GM12878 (cell line): Measurements from ENCODE around the gene UBE2D4. TPM values are rescaled to one million over a fixed set of nuclear protein-coding genes. Genes with fewer than 3 reads are reported as not detected.

Experiments used
- ATAC-seq: fragments of 200-7000 bp; cut with Tn5 transposase; 3 replicates; pipeline ENCODE4 v1.9.1; 2020; ENCODE audit warnings: mild to moderate bottlenecking, moderate library complexity
- BruUV-seq: library from RNA; stranded (reverse); fragments of 400-500 nt; replicated peaks from 2 replicates; lab custom pipeline; 2021; lab: Mats Ljungman, UMichigan
- CTCF ChIA-PET: fragments of 300-600 bp; sonication (Branson Sonifier 250); formaldehyde crosslinking; extraction: SDS; loops from one replicate; lab custom pipeline; 2021; ENCODE audit warnings: inconsistent platforms; lab: Yijun Ruan, JAX
- POLR2A ChIA-PET: fragments of 350-600 bp; formaldehyde crosslinking; extraction: SDS; loops from one replicate; lab custom pipeline; 2021; ENCODE audit warnings: inconsistent platforms; lab: Charles Lee
- RAD21 ChIA-PET: fragments of 300-600 bp; sonication (Branson Sonifier 250); formaldehyde crosslinking; loops from one replicate; lab custom pipeline; 2023; ENCODE audit warnings: antibody characterized with exemption; ENCODE audit not compliant: unreplicated experiment; lab: Charles Lee
- SMC1A ChIA-PET: fragments of 300-600 bp; sonication (Branson Sonifier 250); formaldehyde crosslinking; loops from one replicate; lab custom pipeline; 2023; ENCODE audit not compliant: unreplicated experiment, uncharacterized antibody; lab: Charles Lee
- DNase-seq: peaks from one replicate; pipeline ENCODE4 v3.0.0-alpha.2; 2011; ENCODE audit warnings: low read depth, low spot score
- FAIRE-seq: peaks from 3 replicates; lab custom pipeline; 2011; peaks lifted over from hg19 to GRCh38; lab: Jason Lieb, UNC
- H2AFZ ChIP-seq: 2 replicates; pipeline ENCODE4 v1.6.0; 2011; ENCODE audit warnings: low read depth, low read length, control low read depth; ENCODE audit not compliant: control insufficient read depth
- H3K27ac ChIP-seq: 2 replicates; pipeline ENCODE4 v1.5.1; 2011; ENCODE audit warnings: control low read depth; ENCODE audit not compliant: control insufficient read depth, insufficient read depth
- H3K27me3 ChIP-seq, 2 experiments: replicated peaks in 1 of 2; 2 replicates each; pipeline versions ENCODE4 v1.6.0 to v1.6.1; 2011; ENCODE audit warnings: low read length in 1 of 2; ENCODE audit not compliant: control insufficient read depth in 2 of 2, insufficient read depth in 2 of 2
- H3K36me3 ChIP-seq, 2 experiments: 2 replicates each; pipeline ENCODE4 v1.5.1; 2011; ENCODE audit warnings: low read length in 1 of 2; ENCODE audit not compliant: control insufficient read depth in 2 of 2, insufficient read depth in 2 of 2
- H3K4me1 ChIP-seq: 2 replicates; pipeline ENCODE4 v1.6.1; 2011; ENCODE audit warnings: mild to moderate bottlenecking, low read length, moderate library complexity, mixed read lengths; ENCODE audit not compliant: control insufficient read depth, insufficient read depth
- H3K4me2 ChIP-seq: 2 replicates; pipeline ENCODE4 v1.6.0; 2011; ENCODE audit warnings: control low read depth; ENCODE audit not compliant: control insufficient read depth, insufficient read depth
- H3K4me3 ChIP-seq: fragments of 200-600 bp; sonication (generic); 2 replicates; pipeline ENCODE4 v1.5.1; 2016
- H3K79me2 ChIP-seq: 2 replicates; pipeline ENCODE4 v1.6.0; 2011; ENCODE audit warnings: low read length; ENCODE audit not compliant: control insufficient read depth, insufficient read depth
- H3K9ac ChIP-seq: 2 replicates; pipeline ENCODE4 v1.8.0; 2011; ENCODE audit warnings: low read length, control low read depth, mixed read lengths; ENCODE audit not compliant: control insufficient read depth, insufficient read depth
- H3K9me3 ChIP-seq: replicated peaks from 3 replicates; pipeline ENCODE4 v1.5.1; 2011; ENCODE audit warnings: mild to moderate bottlenecking, low read length; ENCODE audit not compliant: control insufficient read depth, insufficient read depth
- H4K20me1 ChIP-seq: 2 replicates; pipeline ENCODE4 v1.6.0; 2011; ENCODE audit not compliant: control insufficient read depth, insufficient read depth
- IRF3 ChIP-seq: fragments of 450-650 bp; IDR thresholded peaks from 2 replicates; pipeline ENCODE4 v1.6.1; 2014; ENCODE audit warnings: mild to moderate bottlenecking
- PAX8 ChIP-seq: fragments of 450-650 bp; IDR thresholded peaks from 2 replicates; pipeline ENCODE4 v1.6.1; 2017; ENCODE audit warnings: mild to moderate bottlenecking, moderate library complexity
- SUPT20H ChIP-seq: IDR thresholded peaks from 2 replicates; pipeline ENCODE4 v1.6.1; 2011; ENCODE audit warnings: low read depth, mild to moderate bottlenecking, low read length, moderate library complexity, borderline replicate concordance; ENCODE audit not compliant: control insufficient read depth
- ZNF217 ChIP-seq: fragments of 450-650 bp; IDR thresholded peaks from 2 replicates; pipeline ENCODE4 v1.6.1; 2017; ENCODE audit warnings: antibody characterized with exemption, mild to moderate bottlenecking
- ZNF24 ChIP-seq: fragments of 450-650 bp; IDR thresholded peaks from 2 replicates; pipeline ENCODE4 v1.6.1; 2017; ENCODE audit warnings: antibody characterized with exemption, mild to moderate bottlenecking
- WGBS: methylation state at CpG from one replicate; pipeline ENCODE4 v1.1.6; 2016; ENCODE audit warnings: low lambda C conversion rate; ENCODE audit not compliant: insufficient replicate concordance, insufficient coverage; ENCODE audit errors: missing lambda C conversion rate; 5-methylcytosine and 5-hydroxymethylcytosine counted together
- in situ Hi-C: fragments of 300-500 bp; cut with MboI; formaldehyde crosslinking; loops from 9 replicates; pipeline ENCODE4 v1.14.3; 2018; ENCODE audit warnings: mixed read lengths
- intact Hi-C: fragments of 100-400 bp; cut with micrococcal nuclease; formaldehyde crosslinking; loops from one replicate; pipeline ENCODE4 v1.14.2; 2022; ENCODE audit not compliant: unreplicated experiment
- polyA plus RNA-seq, 11 experiments: library from polyadenylated mRNA; depleted of rRNA in 4 of 11; unstranded in 6 of 11; stranded (reverse) in 5 of 11; fragments of >200 nt; fragmentation: Nextera tagmentation in 4 of 11; fragmentation: Illumina TruSeq in 1 of 11; extraction: Ambion mirVana in 4 of 11; extraction: Trizol in 1 of 11; gene quantifications; 1 replicate in 1 of 11; 2 replicates in 10 of 11; pipeline versions ENCODE4 v1.2.1 to v1.2.3, GENCODE V29; 2011 to 2016; ENCODE audit warnings: inconsistent platforms in 2 of 11, missing spikeins in 2 of 11, low read depth in 1 of 11
- total RNA-seq, 4 experiments: library from RNA; depleted of rRNA in 3 of 4; stranded (reverse); fragments of >200 nt in 3 of 4; fragmentation: Illumina TruSeq in 1 of 4; extraction: Trizol in 1 of 4; gene quantifications; 2 replicates each; pipeline versions ENCODE4 v1.2.1 to v1.2.3, GENCODE V29; 2013 to 2021
- TF ChIP-seq, protein P1 (sequence below): fragments of 450-650 bp; formaldehyde crosslinking; IDR thresholded peaks from 2 replicates; pipeline ENCODE4 v1.4.0; 2022; ENCODE audit warnings: mild to moderate bottlenecking, moderate library complexity
- TF ChIP-seq, protein P2 (sequence below), 3 experiments: IDR thresholded peaks in 2 of 3; conservative IDR thresholded peaks in 1 of 3; 2 replicates each; pipeline ENCODE4 v1.5.1; 2011; ENCODE audit warnings: low read depth in 3 of 3, low read length in 3 of 3, mild to moderate bottlenecking in 3 of 3, control low read depth in 2 of 3, moderate library complexity in 2 of 3, inconsistent platforms in 1 of 3, mixed read lengths in 1 of 3; ENCODE audit not compliant: control insufficient read depth in 2 of 3, insufficient read depth in 1 of 3; ENCODE audit errors: extremely low read depth in 1 of 3
- TF ChIP-seq, protein P3 (sequence below): IDR thresholded peaks from 2 replicates; pipeline ENCODE4 v1.6.1; 2011; ENCODE audit warnings: borderline replicate concordance, low read depth, mild to moderate bottlenecking, moderate library complexity, low read length; ENCODE audit not compliant: insufficient read depth, poor library complexity, severe bottlenecking

UBE2D4 gene
- total and polyA plus RNA-seq, 10 of the 15 experiments (the other 5 are each of a cell fraction or from before 2014, with no cell fraction given) = 3.5 to 16.6 (median 10.3) TPM

DNA sequence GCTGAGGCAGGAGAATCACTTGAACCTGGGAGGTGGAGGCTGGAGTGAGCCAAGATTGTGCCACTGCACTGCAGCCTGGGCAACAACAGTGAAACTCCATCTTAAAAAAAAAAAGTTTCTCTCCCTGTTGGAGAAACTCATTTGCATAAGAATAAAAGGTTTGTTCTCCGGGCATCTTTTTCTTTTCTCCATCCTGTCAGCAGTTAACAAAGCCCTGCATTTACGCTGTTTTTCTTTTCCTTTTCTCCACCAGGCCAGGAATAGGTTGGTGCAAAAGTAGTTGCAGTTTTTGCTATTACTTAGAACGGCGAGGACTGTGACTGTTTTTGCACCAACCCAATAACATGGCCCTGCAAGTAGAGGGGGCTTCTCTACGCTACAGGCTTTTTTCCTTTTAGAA is 10.3 kb upstream of the UBE2D4 start:
- Histone ChIP-seq H3K4me1 (no peaks in the 10 kb centered on the region), H3K36me3 (no peaks in the 10 kb centered on the region)
- 97% methylated on average over 5 of the region's 5 CpGs for WGBS

More for the DNA sequence above, 10.3 kb upstream of the UBE2D4 start:
- RAD21 ChIA-PET = no interaction called here
- no peak overlapping the region for H3K4me2 ChIP-seq
- intact Hi-C loops (no loop called here), in situ Hi-C loops (no loop called here)
- no peak for ATAC-seq
- no peak overlapping the region for H3K27ac ChIP-seq
- no peak overlapping the region for H3K9ac ChIP-seq
- no peak for FAIRE-seq
- no peaks in the 10 kb centered on the region; the same call in 2 of the 3 replicates for H3K9me3 ChIP-seq
- no TSS peak for BruUV-seq
- H3K27me3 ChIP-seq = no peaks in the 10 kb centered on the region
- POLR2A ChIA-PET = no interaction called here
- no peak overlapping the region for H2AFZ ChIP-seq
- DNase-seq = no peak
- H3K79me2 ChIP-seq = no peaks in the 10 kb centered on the region
- TF ChIP-seq SUPT20H = no peak
- TF ChIP-seq PAX8 = no peak
- no peak for TF ChIP-seq IRF3
- TF ChIP-seq, protein P1, sequence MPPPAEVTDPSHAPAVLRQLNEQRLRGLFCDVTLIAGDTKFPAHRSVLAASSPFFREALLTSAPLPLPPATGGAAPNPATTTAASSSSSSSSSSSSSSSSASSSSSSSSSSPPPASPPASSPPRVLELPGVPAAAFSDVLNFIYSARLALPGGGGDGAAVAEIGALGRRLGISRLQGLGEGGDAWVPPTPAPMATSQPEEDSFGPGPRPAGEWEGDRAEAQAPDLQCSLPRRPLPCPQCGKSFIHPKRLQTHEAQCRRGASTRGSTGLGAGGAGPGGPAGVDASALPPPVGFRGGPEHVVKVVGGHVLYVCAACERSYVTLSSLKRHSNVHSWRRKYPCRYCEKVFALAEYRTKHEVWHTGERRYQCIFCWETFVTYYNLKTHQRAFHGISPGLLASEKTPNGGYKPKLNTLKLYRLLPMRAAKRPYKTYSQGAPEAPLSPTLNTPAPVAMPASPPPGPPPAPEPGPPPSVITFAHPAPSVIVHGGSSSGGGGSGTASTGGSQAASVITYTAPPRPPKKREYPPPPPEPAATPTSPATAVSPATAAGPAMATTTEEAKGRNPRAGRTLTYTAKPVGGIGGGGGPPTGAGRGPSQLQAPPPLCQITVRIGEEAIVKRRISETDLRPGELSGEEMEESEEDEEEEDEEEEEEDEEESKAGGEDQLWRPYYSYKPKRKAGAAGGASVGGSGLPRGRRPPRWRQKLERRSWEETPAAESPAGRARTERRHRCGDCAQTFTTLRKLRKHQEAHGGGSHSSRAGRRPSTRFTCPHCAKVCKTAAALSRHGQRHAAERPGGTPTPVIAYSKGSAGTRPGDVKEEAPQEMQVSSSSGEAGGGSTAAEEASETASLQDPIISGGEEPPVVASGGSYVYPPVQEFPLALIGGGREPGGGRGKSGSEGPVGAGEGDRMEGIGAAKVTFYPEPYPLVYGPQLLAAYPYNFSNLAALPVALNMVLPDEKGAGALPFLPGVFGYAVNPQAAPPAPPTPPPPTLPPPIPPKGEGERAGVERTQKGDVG (CRISPR knock-in tag) = no peak
- TF ChIP-seq, protein P2, sequence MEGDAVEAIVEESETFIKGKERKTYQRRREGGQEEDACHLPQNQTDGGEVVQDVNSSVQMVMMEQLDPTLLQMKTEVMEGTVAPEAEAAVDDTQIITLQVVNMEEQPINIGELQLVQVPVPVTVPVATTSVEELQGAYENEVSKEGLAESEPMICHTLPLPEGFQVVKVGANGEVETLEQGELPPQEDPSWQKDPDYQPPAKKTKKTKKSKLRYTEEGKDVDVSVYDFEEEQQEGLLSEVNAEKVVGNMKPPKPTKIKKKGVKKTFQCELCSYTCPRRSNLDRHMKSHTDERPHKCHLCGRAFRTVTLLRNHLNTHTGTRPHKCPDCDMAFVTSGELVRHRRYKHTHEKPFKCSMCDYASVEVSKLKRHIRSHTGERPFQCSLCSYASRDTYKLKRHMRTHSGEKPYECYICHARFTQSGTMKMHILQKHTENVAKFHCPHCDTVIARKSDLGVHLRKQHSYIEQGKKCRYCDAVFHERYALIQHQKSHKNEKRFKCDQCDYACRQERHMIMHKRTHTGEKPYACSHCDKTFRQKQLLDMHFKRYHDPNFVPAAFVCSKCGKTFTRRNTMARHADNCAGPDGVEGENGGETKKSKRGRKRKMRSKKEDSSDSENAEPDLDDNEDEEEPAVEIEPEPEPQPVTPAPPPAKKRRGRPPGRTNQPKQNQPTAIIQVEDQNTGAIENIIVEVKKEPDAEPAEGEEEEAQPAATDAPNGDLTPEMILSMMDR (IDR thresholded peaks at IDR 0.05 in 2 of 3, conservative IDR thresholded peaks at IDR 0.05 in 1 of 3; ENCODE audit: control insufficient read depth in 2 of 3, extremely low read depth in 1 of 3, insufficient read depth in 1 of 3, low read depth in 3 of 3, low read length in 3 of 3) = no peak
- TF ChIP-seq ZNF24 = no peak
- TF ChIP-seq, protein P3, sequence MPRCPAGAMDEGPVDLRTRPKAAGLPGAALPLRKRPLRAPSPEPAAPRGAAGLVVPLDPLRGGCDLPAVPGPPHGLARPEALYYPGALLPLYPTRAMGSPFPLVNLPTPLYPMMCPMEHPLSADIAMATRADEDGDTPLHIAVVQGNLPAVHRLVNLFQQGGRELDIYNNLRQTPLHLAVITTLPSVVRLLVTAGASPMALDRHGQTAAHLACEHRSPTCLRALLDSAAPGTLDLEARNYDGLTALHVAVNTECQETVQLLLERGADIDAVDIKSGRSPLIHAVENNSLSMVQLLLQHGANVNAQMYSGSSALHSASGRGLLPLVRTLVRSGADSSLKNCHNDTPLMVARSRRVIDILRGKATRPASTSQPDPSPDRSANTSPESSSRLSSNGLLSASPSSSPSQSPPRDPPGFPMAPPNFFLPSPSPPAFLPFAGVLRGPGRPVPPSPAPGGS = no peak
- no peak for TF ChIP-seq ZNF217
- TF ChIP-seq, all 136 proteins: peak for 0
- SMC1A ChIA-PET = no interaction called here
- H3K4me3 ChIP-seq = no peak overlapping the region
- CTCF ChIA-PET = no interaction called here
- no peaks in the 10 kb centered on the region for H4K20me1 ChIP-seq
